HG03521 (cell line): Measurements from ENCODE around the gene GNAI2.
A peak's percentile ranks its signal among the peaks of the same experiment; 100 is the strongest.
"Not testable (repeated sequence)": the region's sequence is repeated elsewhere in the genome, so short reads cannot be mapped to it uniquely, and the experiment has no call there.

ENCODE experiments used
- ATAC-seq: cut with Tn5 transposase; IDR thresholded peaks from one replicate; pipeline ENCODE4 v1.9.1; 2021; ENCODE audit warnings: mild to moderate bottlenecking, moderate library complexity; ENCODE audit not compliant: unreplicated experiment

Gene GNAI2

DNA sequence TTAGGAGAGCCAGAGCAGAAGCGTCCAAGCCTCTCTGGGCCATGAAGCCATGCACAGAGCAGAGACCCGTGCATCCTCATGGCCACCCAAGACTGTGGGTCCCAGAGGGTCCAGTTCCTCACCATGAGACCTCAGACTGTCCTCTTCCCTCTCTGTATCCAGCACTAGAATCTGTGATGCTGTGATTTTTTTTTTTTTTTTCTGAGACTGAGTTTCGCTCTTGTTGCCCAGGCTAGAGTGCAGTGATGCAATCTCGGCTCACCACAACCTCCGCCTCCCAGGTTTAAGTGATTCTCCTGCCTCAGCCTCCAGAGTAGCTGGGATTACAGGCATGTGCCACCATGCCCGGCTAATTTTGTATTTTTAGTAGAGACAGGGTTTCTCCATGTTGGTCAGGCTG is 8.8 kb downstream of the GNAI2 start:
- ATAC-seq, result not testable (repeated sequence)

DNA sequence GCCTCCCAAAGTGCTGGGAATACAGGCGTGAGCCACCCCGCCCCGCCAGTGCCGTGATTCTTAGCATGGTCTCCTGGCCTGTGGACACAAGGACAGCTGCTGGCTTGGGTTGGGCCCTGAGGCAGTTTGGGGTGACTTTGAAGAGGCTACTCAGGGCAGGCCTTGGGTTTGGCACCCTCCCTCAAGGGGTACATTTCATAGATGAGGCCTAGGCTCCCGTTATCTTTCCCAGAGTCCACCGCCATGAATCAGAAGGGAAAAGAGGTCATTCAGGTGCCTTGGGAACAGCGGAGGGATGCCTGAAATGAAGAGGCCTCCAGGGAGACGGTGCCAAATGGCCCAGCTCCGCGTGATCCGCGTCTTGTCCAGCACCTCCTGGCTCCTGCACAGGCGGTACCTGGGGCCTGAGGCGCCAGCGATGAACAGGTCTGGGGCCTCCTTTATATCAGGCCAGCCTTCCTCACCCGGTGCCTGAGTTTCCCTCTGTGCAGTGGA is 9.3 kb downstream of the GNAI2 start:
- no peak for ATAC-seq

DNA sequence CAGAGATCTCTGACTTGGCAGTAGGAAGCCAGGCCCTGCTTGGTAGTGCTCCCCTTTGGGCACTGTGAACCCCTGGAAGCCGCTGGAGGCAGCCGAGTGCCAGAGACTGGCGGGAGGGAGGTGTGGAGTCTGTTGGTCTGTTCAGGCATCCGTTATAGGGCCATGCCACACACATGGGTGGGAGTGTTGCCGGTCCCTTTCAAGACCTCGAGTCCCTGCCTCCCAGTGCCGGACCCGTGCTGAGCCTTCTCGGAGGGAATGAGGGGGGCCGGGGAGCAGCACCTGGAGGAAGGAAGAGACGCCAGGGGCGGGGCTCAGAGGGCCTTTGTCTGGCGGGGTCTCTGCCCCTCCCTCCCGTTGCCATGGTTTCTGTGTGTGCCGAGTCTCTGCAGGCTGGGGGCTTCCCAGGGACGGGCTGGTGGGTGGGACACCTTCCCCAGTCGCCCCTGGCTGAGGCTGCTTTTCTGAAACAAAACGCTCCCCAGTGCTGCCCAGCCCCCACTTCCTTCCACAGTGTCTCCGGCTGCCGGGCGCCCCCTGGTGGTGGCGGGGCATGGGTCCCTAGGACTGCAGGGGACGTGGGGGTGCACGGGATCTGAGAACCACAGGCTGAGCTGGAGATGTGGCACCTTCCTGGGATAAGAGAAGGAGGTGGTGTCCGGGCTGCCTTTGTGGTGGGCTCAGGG is 10.0 kb downstream of the GNAI2 start:
- peak; percentile 64 for ATAC-seq

- peak; percentile 51 for ATAC-seq
Measured at GRCh38 chr3:50246517-50246954, 10.5 kb downstream of the GNAI2 start.

- no peak for ATAC-seq
Measured at GRCh38 chr3:50248387-50248786, 12.4 kb downstream of the GNAI2 start.

- no peak for ATAC-seq
Measured at GRCh38 chr3:50249457-50249856, 13.5 kb downstream of the GNAI2 start.

DNA sequence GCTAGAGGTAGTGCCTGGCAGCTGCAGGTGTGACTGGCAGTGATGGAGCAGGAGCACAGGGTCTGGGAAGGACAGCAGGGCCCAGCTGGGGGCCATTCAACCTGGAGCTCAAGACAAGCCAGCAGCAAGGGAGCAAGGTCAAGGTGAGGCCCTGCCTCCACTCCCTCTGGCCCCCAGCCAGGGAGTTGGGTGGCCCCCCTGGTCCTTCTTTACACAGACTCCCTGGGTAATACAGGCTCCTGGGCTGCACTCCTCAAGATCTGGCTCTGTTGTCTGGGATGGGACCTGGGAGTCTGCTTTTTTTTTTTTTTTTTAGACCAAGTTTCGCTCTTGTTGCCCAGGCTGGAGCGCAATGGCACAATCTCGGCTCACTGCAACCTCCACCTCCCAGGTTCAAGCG is 14.5 kb downstream of the GNAI2 start:
- no peak for ATAC-seq

DNA sequence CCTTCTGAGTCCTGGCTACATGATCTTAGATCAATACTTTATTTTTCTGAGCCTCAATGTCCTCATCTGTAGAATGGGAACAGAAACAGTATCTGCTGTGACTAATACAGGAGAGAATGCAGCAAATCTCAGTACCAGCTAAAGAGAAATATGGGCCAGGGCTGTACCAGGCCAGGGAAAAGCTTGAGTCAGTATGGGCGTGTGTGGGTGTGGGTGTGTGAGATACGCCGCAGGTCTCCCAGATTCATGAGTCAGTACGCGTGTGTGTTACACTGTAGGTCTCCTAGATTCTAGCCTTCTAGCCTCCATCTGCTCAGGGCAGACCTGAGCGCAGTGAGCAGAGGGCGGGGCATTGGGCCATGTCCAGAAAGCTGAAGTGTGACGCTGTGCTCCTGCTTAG is 15.2 kb downstream of the GNAI2 start:
- ATAC-seq, result no peak

- ATAC-seq, result no peak
Measured at GRCh38 chr3:50254577-50255250, 18.7 kb downstream of the GNAI2 start.

GRCh38 chr3:50255251-50255615 is 19.2 kb downstream of the GNAI2 start:
- ATAC-seq, result no peak

- ATAC-seq, result no peak
Measured at GRCh38 chr3:50256978-50257890, 21.2 kb downstream of the GNAI2 start.

DNA sequence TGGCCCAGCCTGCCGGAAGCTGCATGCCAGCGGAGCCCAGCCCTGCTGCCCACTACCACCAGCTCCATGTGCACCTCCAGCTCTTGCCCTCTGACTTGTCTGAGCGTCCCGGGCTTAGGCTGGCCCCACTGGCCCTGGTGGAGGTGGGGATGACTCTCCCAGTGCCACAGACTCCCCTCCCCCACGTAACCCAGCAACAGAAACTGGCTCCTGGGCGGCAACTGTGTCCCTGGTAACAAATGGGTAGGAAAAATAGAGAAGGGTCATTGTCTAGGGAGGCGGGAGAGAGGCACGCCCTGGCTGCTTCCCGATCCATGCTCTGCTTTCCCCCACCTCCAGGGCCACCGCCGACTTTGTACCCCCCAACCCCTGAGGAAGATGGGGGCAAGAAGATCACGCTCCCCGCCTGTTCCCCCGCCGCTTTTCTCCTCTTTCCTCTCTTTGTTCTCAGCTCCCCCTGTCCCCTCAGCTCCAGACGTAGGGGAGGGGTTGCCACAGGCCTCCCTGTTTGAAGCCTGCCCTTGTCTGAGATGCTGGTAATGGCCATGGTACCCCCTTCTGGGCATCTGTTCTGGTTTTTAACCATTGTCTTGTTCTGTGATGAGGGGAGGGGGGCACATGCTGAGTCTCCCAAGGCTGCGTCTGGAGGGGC is 22.2 kb downstream of the GNAI2 start:
- ATAC-seq, result no peak

- ATAC-seq, result no peak
Measured at GRCh38 chr3:50258979-50259378, 23.0 kb downstream of the GNAI2 start.

GRCh38 chr3:50259432-50260026 is 23.5 kb downstream of the GNAI2 start:
- no peak for ATAC-seq

- ATAC-seq, result peak; percentile 79
Measured at GRCh38 chr3:50260027-50260941, 24.3 kb downstream of the GNAI2 start.

- no peak for ATAC-seq
Measured at GRCh38 chr3:50260942-50261441, 25.0 kb downstream of the GNAI2 start.

DNA sequence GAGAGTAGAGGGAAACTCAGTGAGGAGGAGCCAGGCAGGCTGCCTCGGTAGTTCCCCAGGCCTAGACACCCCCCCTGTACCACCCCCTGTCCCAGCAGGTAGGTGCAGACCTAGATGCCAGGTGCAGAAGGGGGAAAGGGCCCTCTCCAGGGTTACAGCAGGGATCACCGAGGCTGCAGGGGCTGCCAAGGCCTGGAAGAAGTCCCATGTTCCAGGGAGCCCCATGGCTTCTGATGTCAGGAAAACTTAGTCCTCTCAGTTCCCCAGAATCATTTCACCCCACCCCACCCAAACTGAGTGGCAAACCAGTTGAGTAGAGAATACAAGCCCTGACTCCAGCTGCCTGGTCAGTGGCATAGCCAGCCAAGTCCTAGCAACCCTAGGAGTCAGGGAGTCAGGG is 25.5 kb downstream of the GNAI2 start:
- ATAC-seq, result no peak

DNA sequence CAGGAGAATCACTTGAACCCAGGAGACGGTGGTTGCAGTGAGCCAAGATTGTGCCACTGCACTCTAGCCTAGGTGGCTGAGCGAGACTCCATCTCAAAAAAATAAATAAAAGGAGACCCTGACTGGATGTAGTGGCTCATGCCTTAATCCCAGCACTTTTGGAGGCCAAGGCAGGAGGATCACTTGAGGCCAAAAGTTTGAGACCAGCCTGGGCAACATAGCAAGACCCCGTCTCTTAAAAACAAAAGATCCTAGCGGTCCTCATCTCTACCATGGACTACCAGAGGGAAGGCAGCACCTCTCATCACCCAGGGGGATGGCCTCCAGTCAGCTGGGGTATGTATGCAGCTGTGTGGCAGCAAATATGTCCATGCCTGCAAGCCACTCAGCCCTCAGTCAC is 26.2 kb downstream of the GNAI2 start:
- not testable (repeated sequence) for ATAC-seq

GRCh38 chr3:50262778-50263177 is 26.8 kb downstream of the GNAI2 start:
- ATAC-seq, result no peak
